ENCODE measurements around the gene KLHDC3. TPM values are rescaled to one million over a fixed set of nuclear protein-coding genes. Genes with fewer than 3 reads are reported as not detected.
A peak's percentile ranks its signal among the peaks of the same experiment; 100 is the strongest.

The KLHDC3 gene
- total RNA-seq, 3 donors from 2014 or later, result 53.4 to 84.1 (median 57.3) TPM

- Histone ChIP-seq H3K9me3 (no peaks in the 10 kb centered on the region), H3K4me3 (no peak overlapping the region), H3K4me1 (ENCODE audit: low read depth) (no peaks in the 10 kb centered on the region), H3K36me3 (ENCODE audit: low read depth) (no peaks in the 10 kb centered on the region)
- ATAC-seq, result no peak
- intact Hi-C loops (cut with DNase I, micrococcal nuclease), result no loop called here
- TF ChIP-seq, protein P1, sequence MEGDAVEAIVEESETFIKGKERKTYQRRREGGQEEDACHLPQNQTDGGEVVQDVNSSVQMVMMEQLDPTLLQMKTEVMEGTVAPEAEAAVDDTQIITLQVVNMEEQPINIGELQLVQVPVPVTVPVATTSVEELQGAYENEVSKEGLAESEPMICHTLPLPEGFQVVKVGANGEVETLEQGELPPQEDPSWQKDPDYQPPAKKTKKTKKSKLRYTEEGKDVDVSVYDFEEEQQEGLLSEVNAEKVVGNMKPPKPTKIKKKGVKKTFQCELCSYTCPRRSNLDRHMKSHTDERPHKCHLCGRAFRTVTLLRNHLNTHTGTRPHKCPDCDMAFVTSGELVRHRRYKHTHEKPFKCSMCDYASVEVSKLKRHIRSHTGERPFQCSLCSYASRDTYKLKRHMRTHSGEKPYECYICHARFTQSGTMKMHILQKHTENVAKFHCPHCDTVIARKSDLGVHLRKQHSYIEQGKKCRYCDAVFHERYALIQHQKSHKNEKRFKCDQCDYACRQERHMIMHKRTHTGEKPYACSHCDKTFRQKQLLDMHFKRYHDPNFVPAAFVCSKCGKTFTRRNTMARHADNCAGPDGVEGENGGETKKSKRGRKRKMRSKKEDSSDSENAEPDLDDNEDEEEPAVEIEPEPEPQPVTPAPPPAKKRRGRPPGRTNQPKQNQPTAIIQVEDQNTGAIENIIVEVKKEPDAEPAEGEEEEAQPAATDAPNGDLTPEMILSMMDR (IDR thresholded peaks at IDR 0.05), result no peak
- no peak for DNase-seq
Measured at GRCh38 chr6:43045371-43045930, 31.4 kb downstream of the KLHDC3 start.

GRCh38 chr6:43047998-43048397 is 33.9 kb downstream of the KLHDC3 start:
- H3K4me1 ChIP-seq (ENCODE audit: low read depth), result peaks cover 4% of the 10 kb centered on the region
- no peak overlapping the region for H3K4me3 ChIP-seq
- H3K9me3 ChIP-seq, result no peaks in the 10 kb centered on the region
- H3K36me3 ChIP-seq (ENCODE audit: low read depth), result no peaks in the 10 kb centered on the region
- intact Hi-C loops (cut with DNase I, micrococcal nuclease), result no loop called here
- DNase-seq, result no peak
- no peak for ATAC-seq
- TF ChIP-seq, protein P1 (IDR thresholded peaks at IDR 0.05), result no peak

DNA sequence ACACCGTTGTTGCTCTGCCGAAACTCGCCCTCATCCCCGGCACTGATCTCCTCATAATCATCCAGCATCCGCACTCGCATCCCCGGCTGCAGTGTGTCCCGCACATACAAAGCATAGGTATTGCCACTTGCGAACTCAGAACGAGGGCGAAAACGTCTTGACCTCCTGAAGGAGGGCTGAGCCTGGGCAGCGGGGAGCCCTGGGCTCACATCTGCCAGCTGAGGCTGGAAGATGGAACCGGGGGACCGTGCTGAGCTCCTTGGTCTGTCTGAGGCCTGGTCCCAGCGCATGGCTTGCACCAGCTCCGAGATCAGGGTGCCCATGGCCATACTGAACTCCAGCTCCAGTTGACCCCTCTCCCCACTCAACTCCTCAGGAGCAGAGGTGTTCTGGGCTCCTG is 36.9 kb downstream of the KLHDC3 start:
- intact Hi-C loops (cut with DNase I, micrococcal nuclease), result no loop called here
- TF ChIP-seq, protein P1 (IDR thresholded peaks at IDR 0.05), result no peak
- no peak for ATAC-seq
- Histone ChIP-seq H3K4me3 (no peak overlapping the region), H3K36me3 (ENCODE audit: low read depth) (no peaks in the 10 kb centered on the region), H3K4me1 (ENCODE audit: low read depth) (peaks cover 4% of the 10 kb centered on the region), H3K9me3 (no peaks in the 10 kb centered on the region)
- DNase-seq, result no peak

GRCh38 chr6:43052225-43052841 is 38.3 kb downstream of the KLHDC3 start:
- ATAC-seq (no peak), DNase-seq (peak in 2 of 3 donors; percentile 49 to 68)
- TF ChIP-seq, protein P1 (IDR thresholded peaks at IDR 0.05), result no peak
- Histone ChIP-seq H3K4me1 (ENCODE audit: low read depth) (peaks cover 4% of the 10 kb centered on the region), H3K9me3 (no peaks in the 10 kb centered on the region), H3K4me3 (no peak overlapping the region), H3K36me3 (ENCODE audit: low read depth) (no peaks in the 10 kb centered on the region)
- intact Hi-C loops (cut with DNase I, micrococcal nuclease), result no loop called here

GRCh38 chr6:43052842-43053544 is 38.9 kb downstream of the KLHDC3 start:
- peak; percentile 48 for ATAC-seq
- no peaks in the 10 kb centered on the region for H3K36me3 ChIP-seq (ENCODE audit: low read depth)
- intact Hi-C loops (cut with DNase I, micrococcal nuclease), result no loop called here

More at GRCh38 chr6:43052842-43053544, 38.9 kb downstream of the KLHDC3 start:
- Histone ChIP-seq H3K4me1 (ENCODE audit: low read depth) (peaks cover 4% of the 10 kb centered on the region), H3K4me3 (peak overlapping the region; percentile 37), H3K9me3 (no peaks in the 10 kb centered on the region)
- peak; percentile 50 to 62 (median 59) for DNase-seq
- TF ChIP-seq, protein P1 (IDR thresholded peaks at IDR 0.05), result no peak

Measured in mucosa of descending colon (tissue), 3 donors.